Pancreas (tissue), 10 donors: ENCODE results near the gene UCKL1. TPM values are rescaled to one million over a fixed set of nuclear protein-coding genes. Genes with fewer than 3 reads are reported as not detected.

ENCODE experiments used
- ATAC-seq, 4 donors: fragments of 200-7000 bp; cut with Tn5 transposase; one replicate each; pipeline versions ENCODE4 v1.8.0 to v1.9.1; 2020; ENCODE audit warnings: mild to moderate bottlenecking in 4 of 4, moderate library complexity in 4 of 4
- DNase-seq, 6 donors: peaks; one replicate each; pipeline ENCODE4 v3.0.0-alpha.2; 2020
- FAIRE-seq: peaks from 2 replicates; lab custom pipeline; 2012; peaks lifted over from hg19 to GRCh38; lab: Jason Lieb, UNC
- H3K27ac ChIP-seq, 4 donors: fragments of 200-600 bp; sonication (generic); 1 replicate in 3 of 4; 2 replicates in 1 of 4; pipeline versions ENCODE4 v1.5.0 to v1.8.0; 2020
- H3K27me3 ChIP-seq, 4 donors: fragments of 200-600 bp; one replicate each; pipeline ENCODE4 v1.8.0; 2021
- H3K36me3 ChIP-seq, 3 donors: fragments of 200-600 bp; sonication (generic) in 1 of 3; one replicate each; pipeline versions ENCODE4 v1.5.0 to v1.8.0; 2020 to 2021
- H3K4me1 ChIP-seq, 3 donors: fragments of 200-600 bp; one replicate each; pipeline ENCODE4 v1.8.0; 2021
- H3K4me3 ChIP-seq, 4 donors: fragments of 200-600 bp; sonication (generic) in 2 of 4; one replicate each; pipeline versions ENCODE4 v1.5.0 to v1.8.0; 2020 to 2021
- H3K9me3 ChIP-seq, 4 donors: fragments of 200-600 bp; one replicate each; pipeline ENCODE4 v1.8.0; 2021
- CTCF ChIP-seq, 4 donors: fragments of 200-600 bp; sonication (generic) in 3 of 4; IDR thresholded peaks; one replicate each; pipeline versions ENCODE4 v1.5.0 to v1.8.0; 2021; ENCODE audit warnings: antibody characterized with exemption in 4 of 4
- WGBS, 2 donors: extraction: QIAGEN DNeasy Blood & Tissue Kit; methylation state at CpG; one replicate each; pipeline ENCODE4 v1.1.7; 2013; 5-methylcytosine and 5-hydroxymethylcytosine counted together
- intact Hi-C, 3 donors: fragments of 100-400 bp; cut with DNase I; formaldehyde crosslinking; loops; one replicate each; pipeline versions ENCODE4 v1.11.1 to v1.14.2; 2022
- polyA plus RNA-seq, 2 donors: library from polyadenylated mRNA; stranded (reverse); fragments of 200-250 nt; gene quantifications; one replicate each; pipeline ENCODE4 v1.2.3, GENCODE V29; 2013
- total RNA-seq, 6 donors: library from RNA; stranded (reverse); fragmentation: NEBNext Ultra II Directional in 4 of 6; extraction: Animal tissue kit (Norgen Biotek cat#: 25700) in 4 of 6; gene quantifications; one replicate each; pipeline versions ENCODE4 v1.2.1 to v1.2.4, GENCODE V29; 2021 to 2023
- donor health status: healthy with polysubstance abuse.
- donor health status: DM: no; HTN: no; CAD: no; lungs with moderate emphysema.
- donor health status: DM: no; HTN: no; CAD: no.
- donor health status: control.
- donor health status: control.
- donor health status: Bipolar disorder and iron deficiency.
- donor health status: DM: yes; HTN: yes; CAD: no.
- donor health status: DM: no; HTN: no; CAD: no.
- donor health status: DM: no; HTN: no; CAD: no.
- donor health status: DM: yes; HTN: yes; CAD: no.

The UCKL1 gene
- total and polyA plus RNA-seq, 8 donors: 13.9 to 84.7 (median 18.1) TPM

GRCh38 chr20:64000906-64001305 lies 44.7 kb upstream of the UCKL1 start:
- DNase-seq (no peak), FAIRE-seq (no peak)

GRCh38 chr20:63982937-63983336 lies 26.7 kb upstream of the UCKL1 start:
- Histone ChIP-seq H3K4me3 (no peak overlapping the region), H3K27me3 (no peaks in the 10 kb centered on the region), H3K36me3 (peaks cover 5 to 32% (median 19%) of the 10 kb centered on the region in 3 donors), H3K27ac (no peak overlapping the region), H3K9me3 (no peaks in the 10 kb centered on the region), H3K4me1 (peaks cover 11 to 20% (median 11%) of the 10 kb centered on the region in 3 donors)
- 87 to 88% methylated on average over 14 of the region's 14 CpGs for WGBS, 2 donors
- no peak for TF ChIP-seq CTCF (IDR thresholded peaks at IDR 0.05)
- no peak for ATAC-seq
- FAIRE-seq: no peak
- no peak for DNase-seq
- intact Hi-C loops: no loop called here

More at GRCh38 chr20:64000906-64001305, 44.7 kb upstream of the UCKL1 start:
- Histone ChIP-seq H3K36me3 (peaks cover 0 to 64% (median 28%) of the 10 kb centered on the region in 3 donors), H3K4me1 (no peaks in the 10 kb centered on the region), H3K4me3 (no peak overlapping the region), H3K27ac (no peak overlapping the region), H3K9me3 (no peaks in the 10 kb centered on the region), H3K27me3 (no peaks in the 10 kb centered on the region)
- no peak for TF ChIP-seq CTCF (IDR thresholded peaks at IDR 0.05)
- no peak for ATAC-seq
- WGBS, 2 donors: 91 to 95% methylated on average over 12 of the region's 12 CpGs
- intact Hi-C loops: no loop called here

GRCh38 chr20:63980806-63981728 lies 24.9 kb upstream of the UCKL1 start, which contains the start of gene PRPF6:
PRPF6 (plus strand) TSS chr20:63981132; CDS start chr20:63981246, 114 bp downstream.
- intact Hi-C loops: no loop called here

GRCh38 chr20:63980317-63980805 lies 24.1 kb upstream of the UCKL1 start:
- H3K4me1 ChIP-seq: peaks cover 11 to 20% (median 11%) of the 10 kb centered on the region in 3 donors
- WGBS, 2 donors: 71 to 77% methylated on average over 15 of the region's 15 CpGs
- no peaks in the 10 kb centered on the region for H3K9me3 ChIP-seq
- intact Hi-C loops: no loop called here
- peak overlapping the region; percentile 76 to 83 (median 80) for H3K27ac ChIP-seq
- peak overlapping the region in 2 of 4 donors; percentile 85 to 96 for H3K4me3 ChIP-seq
- FAIRE-seq (no peak), DNase-seq (no peak), ATAC-seq (peak; percentile 16 to 31 (median 20))
- H3K36me3 ChIP-seq: peaks cover 0 to 14% (median 9%) of the 10 kb centered on the region in 3 donors
- no peaks in the 10 kb centered on the region for H3K27me3 ChIP-seq
- no peak for TF ChIP-seq CTCF (IDR thresholded peaks at IDR 0.05)

More at GRCh38 chr20:63980806-63981728, 24.9 kb upstream of the UCKL1 start, which contains the start of gene PRPF6:
- DNase-seq: peak; percentile 94 to 99 (median 96)
- peak within 1 kb of the TSS; percentile 85 to 96 (median 90) for H3K4me3 ChIP-seq
- no peaks in the 10 kb centered on the region for H3K27me3 ChIP-seq
- peaks cover 11 to 20% (median 11%) of the 10 kb centered on the region in 3 donors for H3K4me1 ChIP-seq
- FAIRE-seq: no peak
- peak; percentile 89 to 95 (median 91) for ATAC-seq
- 0 to 1% methylated on average over 74 to 75 of the region's 75 CpGs for WGBS, 2 donors
- no peaks in the 10 kb centered on the region for H3K9me3 ChIP-seq
- peaks cover 0 to 21% (median 16%) of the 10 kb centered on the region in 3 donors for H3K36me3 ChIP-seq
- TF ChIP-seq CTCF (IDR thresholded peaks at IDR 0.05): peak; percentile 51 to 79 (median 72)
- H3K27ac ChIP-seq: peak within 1 kb of the TSS; percentile 76 to 83 (median 80)
